Activated CD8-positive, alpha-beta memory T cell treated with anti-CD3 and anti-CD28 coated beads for 1 hour (primary cell): ENCODE data around the gene ZNF407.

Source experiments
- DNase-seq, 2 donors: peaks; one replicate each; pipeline ENCODE4 v3.0.0-alpha.2; 2020; ENCODE audit warnings: low read depth in 1 of 2; ENCODE audit errors: extremely low read depth in 1 of 2

Gene ZNF407

GRCh38 chr18:74715865-74716712 lies 118.4 kb downstream of the ZNF407 start:
- no peak for DNase-seq

GRCh38 chr18:74718312-74718711 lies 120.6 kb downstream of the ZNF407 start:
- DNase-seq = no peak

GRCh38 chr18:74722237-74722636 lies 124.6 kb downstream of the ZNF407 start:
- no peak for DNase-seq

- no peak for DNase-seq
Observed at GRCh38 chr18:74724186-74724585, 126.5 kb downstream of the ZNF407 start.

GRCh38 chr18:74725690-74726089 lies 128.0 kb downstream of the ZNF407 start:
- no peak for DNase-seq

GRCh38 chr18:74728586-74728985 lies 130.9 kb downstream of the ZNF407 start:
- no peak for DNase-seq

- DNase-seq = no peak
Observed at GRCh38 chr18:74731097-74731496, 133.4 kb downstream of the ZNF407 start.

GRCh38 chr18:74732380-74732779 lies 134.7 kb downstream of the ZNF407 start:
- no peak for DNase-seq

- DNase-seq = no peak
Observed at GRCh38 chr18:74733598-74733997, 135.9 kb downstream of the ZNF407 start.

GRCh38 chr18:74734013-74734444 lies 136.4 kb downstream of the ZNF407 start:
- no peak for DNase-seq

- DNase-seq = no peak
Observed at GRCh38 chr18:74739926-74740325, 142.3 kb downstream of the ZNF407 start.

- DNase-seq = no peak
Observed at GRCh38 chr18:74742573-74743243, 145.0 kb downstream of the ZNF407 start.

- DNase-seq = no peak
Observed at GRCh38 chr18:74745633-74746403, 148.1 kb downstream of the ZNF407 start.

GRCh38 chr18:74748809-74749208 lies 151.1 kb downstream of the ZNF407 start:
- DNase-seq = no peak

GRCh38 chr18:74758995-74759394 lies 161.3 kb downstream of the ZNF407 start:
- no peak for DNase-seq

- DNase-seq = no peak
Observed at GRCh38 chr18:74760026-74760425, 162.4 kb downstream of the ZNF407 start.

- no peak for DNase-seq
Observed at GRCh38 chr18:74760436-74760835, 162.8 kb downstream of the ZNF407 start.

- DNase-seq = no peak
Observed at GRCh38 chr18:74766251-74766650, 168.6 kb downstream of the ZNF407 start.

GRCh38 chr18:74768096-74768495 lies 170.4 kb downstream of the ZNF407 start:
- no peak for DNase-seq

- no peak for DNase-seq
Observed at GRCh38 chr18:74773171-74773624, 175.5 kb downstream of the ZNF407 start.

GRCh38 chr18:74774486-74774885 lies 176.8 kb downstream of the ZNF407 start:
- no peak for DNase-seq
